ENCODE results near the gene ASAP2. TPM values are rescaled to one million over a fixed set of nuclear protein-coding genes. Genes with fewer than 3 reads are reported as not detected.

The ASAP2 gene
- total RNA-seq, 1 donor from 2014 or later, result 49.6 TPM

DNA sequence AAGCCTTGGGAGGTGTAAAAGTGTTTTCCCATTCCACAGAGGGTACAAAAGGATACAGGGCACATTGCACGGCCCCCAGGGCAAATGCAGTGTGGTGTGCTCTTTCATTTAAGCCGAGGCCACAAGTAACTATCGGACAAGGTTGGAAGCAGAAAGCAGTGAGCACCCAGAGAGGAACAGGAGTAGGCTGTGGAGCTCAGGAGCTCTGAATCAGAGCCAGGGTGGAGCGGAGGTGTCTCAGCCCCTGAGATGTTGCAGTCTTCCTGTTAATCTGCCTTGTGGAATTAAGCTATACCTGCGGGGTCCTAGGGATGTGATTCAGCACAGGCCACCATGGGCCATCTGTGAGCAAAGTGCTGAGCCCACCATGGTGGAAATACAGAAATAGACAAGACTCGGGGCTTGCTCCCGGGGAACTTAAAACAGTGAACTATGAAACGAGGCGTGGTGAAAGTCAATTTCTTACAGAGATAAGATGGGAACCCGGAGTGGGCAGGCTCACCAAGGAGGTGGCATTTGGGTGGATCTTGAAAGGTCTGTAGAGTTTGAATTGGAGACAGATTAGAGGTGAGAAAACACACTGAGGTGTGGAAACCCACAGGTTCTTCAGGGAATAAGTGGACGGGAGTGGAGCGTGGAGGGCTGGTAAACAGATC lies 44.0 kb downstream of the ASAP2 start:
- peaks cover 59% of the 10 kb centered on the region for H3K4me1 Mint-ChIP-seq (ENCODE audit: low read depth, unreplicated experiment)
- TF ChIP-seq CTCF (IDR thresholded peaks at IDR 0.05; ENCODE audit: partially characterized antibody, unreplicated experiment), result no peak
- H3K27ac Mint-ChIP-seq (ENCODE audit: unreplicated experiment), result peak overlapping the region; percentile 96
- DNase-seq, result no peak
- peaks cover 17% of the 10 kb centered on the region for H3K9me3 Mint-ChIP-seq (ENCODE audit: unreplicated experiment)
- no peaks in the 10 kb centered on the region for H3K36me3 Mint-ChIP-seq (ENCODE audit: unreplicated experiment)
- peaks cover 12% of the 10 kb centered on the region for H3K27me3 Mint-ChIP-seq (ENCODE audit: unreplicated experiment)
- H3K4me3 Mint-ChIP-seq (ENCODE audit: unreplicated experiment), result peak overlapping the region; percentile 77

DNA sequence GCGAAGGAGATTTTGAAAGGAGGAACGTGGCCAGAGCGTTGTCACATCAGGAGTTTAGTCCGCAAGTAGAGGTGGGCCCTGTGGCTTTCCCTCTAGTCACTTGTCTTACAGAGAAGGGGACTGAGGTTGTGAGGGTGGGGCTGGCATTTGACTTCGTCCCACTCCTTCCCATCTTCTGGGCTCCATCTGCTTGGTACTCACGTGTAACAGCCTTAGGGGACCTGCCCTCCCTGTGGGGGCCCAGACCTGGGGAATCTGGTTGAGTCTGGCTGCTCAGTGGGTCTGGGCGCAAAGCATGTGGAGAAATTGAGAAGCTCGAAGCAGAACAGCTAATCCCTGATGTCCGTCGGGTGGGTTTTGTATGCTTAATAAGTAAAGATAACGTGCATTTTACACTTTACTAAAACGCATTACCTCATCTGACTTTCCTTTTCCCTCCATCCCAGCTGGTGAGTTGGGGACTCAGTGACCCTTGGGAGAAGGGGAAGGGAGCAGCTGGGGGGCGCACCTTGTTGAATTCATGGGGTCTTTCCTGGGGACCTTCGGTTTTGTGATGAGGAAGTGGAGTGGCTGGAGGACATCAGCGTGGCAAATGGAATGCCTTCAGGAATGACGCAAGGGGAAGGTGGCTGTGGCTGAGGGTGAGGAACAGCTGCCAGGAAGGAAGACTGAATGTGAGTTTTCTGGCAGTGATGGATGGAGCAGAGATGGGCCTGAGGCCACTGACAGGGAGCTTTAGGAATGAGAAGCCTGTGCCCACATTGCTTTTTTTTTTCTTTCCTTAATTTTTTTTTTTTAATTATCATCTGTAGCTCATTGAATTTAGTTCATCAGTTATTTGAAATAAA lies 44.8 kb downstream of the ASAP2 start:
- Mint-ChIP-seq H3K4me3 (ENCODE audit: unreplicated experiment) (peak overlapping the region; percentile 77), H3K9me3 (ENCODE audit: unreplicated experiment) (peaks cover 17% of the 10 kb centered on the region), H3K4me1 (ENCODE audit: low read depth, unreplicated experiment) (peaks cover 65% of the 10 kb centered on the region), H3K27me3 (ENCODE audit: unreplicated experiment) (peaks cover 12% of the 10 kb centered on the region), H3K36me3 (ENCODE audit: unreplicated experiment) (no peaks in the 10 kb centered on the region), H3K27ac (ENCODE audit: unreplicated experiment) (peak overlapping the region; percentile 96)
- no peak for DNase-seq
- no peak for TF ChIP-seq CTCF (IDR thresholded peaks at IDR 0.05; ENCODE audit: partially characterized antibody, unreplicated experiment)

GRCh38 chr2:9252002-9252357 lies 45.4 kb downstream of the ASAP2 start:
- no peaks in the 10 kb centered on the region for H3K36me3 Mint-ChIP-seq (ENCODE audit: unreplicated experiment)
- peaks cover 12% of the 10 kb centered on the region for H3K27me3 Mint-ChIP-seq (ENCODE audit: unreplicated experiment)
- H3K4me3 Mint-ChIP-seq (ENCODE audit: unreplicated experiment), result peak overlapping the region; percentile 35
- peaks cover 62% of the 10 kb centered on the region for H3K4me1 Mint-ChIP-seq (ENCODE audit: low read depth, unreplicated experiment)
- peak; percentile 84 for DNase-seq
- peaks cover 17% of the 10 kb centered on the region for H3K9me3 Mint-ChIP-seq (ENCODE audit: unreplicated experiment)
- peak overlapping the region; percentile 96 for H3K27ac Mint-ChIP-seq (ENCODE audit: unreplicated experiment)
- no peak for TF ChIP-seq CTCF (IDR thresholded peaks at IDR 0.05; ENCODE audit: partially characterized antibody, unreplicated experiment)

DNA sequence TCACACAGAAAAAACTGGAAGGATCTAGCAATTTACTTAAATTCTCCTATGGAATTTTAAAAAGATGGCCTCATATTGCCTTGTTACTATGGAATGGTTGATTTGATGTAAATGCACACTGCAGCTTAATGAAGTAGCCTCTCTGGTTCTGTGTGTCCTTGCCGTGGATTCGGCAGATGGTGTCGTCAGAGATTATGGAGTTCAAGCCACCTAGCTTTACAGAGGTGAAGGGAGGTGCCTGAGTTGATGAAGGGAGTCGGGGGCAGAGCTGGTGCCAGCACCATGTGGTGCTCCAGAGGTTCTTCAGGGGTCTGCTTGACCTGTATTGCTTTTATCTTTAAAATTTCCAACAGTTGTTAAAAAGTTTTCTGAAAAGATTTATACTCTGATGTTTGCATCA lies 48.8 kb downstream of the ASAP2 start:
- H3K36me3 Mint-ChIP-seq (ENCODE audit: unreplicated experiment), result no peaks in the 10 kb centered on the region
- no peak for TF ChIP-seq CTCF (IDR thresholded peaks at IDR 0.05; ENCODE audit: partially characterized antibody, unreplicated experiment)
- H3K27me3 Mint-ChIP-seq (ENCODE audit: unreplicated experiment), result peaks cover 10% of the 10 kb centered on the region
- H3K4me3 Mint-ChIP-seq (ENCODE audit: unreplicated experiment), result peak overlapping the region; percentile 41
- H3K9me3 Mint-ChIP-seq (ENCODE audit: unreplicated experiment), result peaks cover 15% of the 10 kb centered on the region
- no peak overlapping the region for H3K27ac Mint-ChIP-seq (ENCODE audit: unreplicated experiment)
- no peak for DNase-seq
- peaks cover 45% of the 10 kb centered on the region for H3K4me1 Mint-ChIP-seq (ENCODE audit: low read depth, unreplicated experiment)

DNA sequence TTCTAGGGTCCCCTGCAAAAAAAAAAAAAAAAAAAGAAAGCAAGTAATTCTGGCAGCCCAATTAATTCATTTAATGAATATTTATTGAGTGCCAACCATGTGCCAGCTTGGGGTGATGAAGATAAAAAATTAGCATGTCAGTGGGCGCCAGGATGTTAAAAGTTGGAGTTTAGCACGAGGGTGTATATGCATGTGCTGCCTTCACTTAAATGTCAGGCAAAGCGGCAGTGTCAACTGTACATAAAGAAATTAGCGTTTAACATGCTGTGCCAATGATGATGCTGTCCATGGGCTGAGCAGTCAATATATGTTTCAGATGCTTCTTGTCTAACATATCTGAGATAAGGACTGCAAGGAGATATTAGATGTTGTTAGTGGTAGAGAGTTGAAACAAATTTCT lies 49.5 kb downstream of the ASAP2 start:
- peaks cover 9% of the 10 kb centered on the region for H3K27me3 Mint-ChIP-seq (ENCODE audit: unreplicated experiment)
- H3K9me3 Mint-ChIP-seq (ENCODE audit: unreplicated experiment), result peaks cover 7% of the 10 kb centered on the region
- H3K4me1 Mint-ChIP-seq (ENCODE audit: low read depth, unreplicated experiment), result peaks cover 38% of the 10 kb centered on the region

More for the DNA sequence above, 49.5 kb downstream of the ASAP2 start:
- no peaks in the 10 kb centered on the region for H3K36me3 Mint-ChIP-seq (ENCODE audit: unreplicated experiment)
- H3K27ac Mint-ChIP-seq (ENCODE audit: unreplicated experiment), result no peak overlapping the region
- H3K4me3 Mint-ChIP-seq (ENCODE audit: unreplicated experiment), result no peak overlapping the region
- no peak for TF ChIP-seq CTCF (IDR thresholded peaks at IDR 0.05; ENCODE audit: partially characterized antibody, unreplicated experiment)
- no peak for DNase-seq
